Kidney epithelial cell (primary cell): Measurements from ENCODE around the gene PIK3R5. TPM values are rescaled to one million over a fixed set of nuclear protein-coding genes. Genes with fewer than 3 reads are reported as not detected.

Experiments
- DNase-seq: peaks from one replicate; pipeline ENCODE4 v3.0.0-alpha.2; 2010; ENCODE audit warnings: low read depth
- H3K27me3 ChIP-seq: 2 replicates; pipeline ENCODE4 v1.6.0; 2011; ENCODE audit warnings: low read length; ENCODE audit not compliant: control insufficient read depth, insufficient read depth
- H3K36me3 ChIP-seq: 2 replicates; pipeline ENCODE4 v1.5.1; 2011; ENCODE audit warnings: low read length; ENCODE audit not compliant: control insufficient read depth, insufficient read depth
- H3K4me3 ChIP-seq: 2 replicates; pipeline ENCODE4 v1.5.1; 2011; ENCODE audit warnings: low read depth, mild to moderate bottlenecking, control low read depth, low read length
- CTCF ChIP-seq: IDR thresholded peaks from 2 replicates; pipeline ENCODE4 v1.5.1; 2011; ENCODE audit warnings: mild to moderate bottlenecking, moderate library complexity, low read length, control low read depth, inconsistent platforms; ENCODE audit not compliant: insufficient read depth, poor library complexity, severe bottlenecking
- total RNA-seq: library from RNA; depleted of rRNA; stranded (reverse); fragments of >200 nt; gene quantifications from 2 replicates; pipeline ENCODE4 v1.2.3, GENCODE V29; 2015

Gene PIK3R5
- total RNA-seq, 1 donor from 2014 or later, result 1.7 TPM

GRCh38 chr17:8927395-8927794, 38.1 kb downstream of the PIK3R5 start:
- Histone ChIP-seq H3K4me3 (no peak overlapping the region), H3K36me3 (no peaks in the 10 kb centered on the region), H3K27me3 (no peaks in the 10 kb centered on the region)
- no peak for DNase-seq
- no peak for TF ChIP-seq CTCF

- H3K27me3 ChIP-seq, result no peaks in the 10 kb centered on the region
- DNase-seq, result no peak
- H3K4me3 ChIP-seq, result no peak overlapping the region
- H3K36me3 ChIP-seq, result no peaks in the 10 kb centered on the region
- no peak for TF ChIP-seq CTCF
These were observed 39.7 kb downstream of the PIK3R5 start for GRCh38 chr17:8925808-8926207.

GRCh38 chr17:8925141-8925540, 40.4 kb downstream of the PIK3R5 start:
- no peak for TF ChIP-seq CTCF
- DNase-seq, result no peak
- no peak overlapping the region for H3K4me3 ChIP-seq
- no peaks in the 10 kb centered on the region for H3K36me3 ChIP-seq
- no peaks in the 10 kb centered on the region for H3K27me3 ChIP-seq

- Histone ChIP-seq H3K27me3 (no peaks in the 10 kb centered on the region), H3K36me3 (no peaks in the 10 kb centered on the region), H3K4me3 (no peak overlapping the region)
- TF ChIP-seq CTCF, result no peak
- DNase-seq, result no peak
These were observed 40.9 kb downstream of the PIK3R5 start for GRCh38 chr17:8924595-8924994.

GRCh38 chr17:8923762-8924161, 41.7 kb downstream of the PIK3R5 start:
- TF ChIP-seq CTCF, result no peak
- H3K4me3 ChIP-seq, result no peak overlapping the region
- no peak for DNase-seq
- H3K36me3 ChIP-seq, result no peaks in the 10 kb centered on the region
- H3K27me3 ChIP-seq, result no peaks in the 10 kb centered on the region

- H3K36me3 ChIP-seq, result no peaks in the 10 kb centered on the region
- DNase-seq, result no peak
- H3K4me3 ChIP-seq, result no peak overlapping the region
- no peaks in the 10 kb centered on the region for H3K27me3 ChIP-seq
- TF ChIP-seq CTCF, result no peak
These were observed 42.6 kb downstream of the PIK3R5 start for GRCh38 chr17:8922928-8923327.
